OCI-LY7 (cell line): Measurements from ENCODE around the gene SLC16A8. TPM values are rescaled to one million over a fixed set of nuclear protein-coding genes. Genes with fewer than 3 reads are reported as not detected.

ENCODE experiments used
- BruUV-seq: library from RNA; stranded (reverse); fragments of 400-500 nt; replicated peaks from 2 replicates; lab custom pipeline; 2021; lab: Mats Ljungman, UMichigan
- CTCF ChIA-PET: fragments of 300-600 bp; sonication (Branson Sonifier 250); formaldehyde crosslinking; loops from one replicate; lab custom pipeline; 2022; ENCODE audit warnings: antibody characterized with exemption; ENCODE audit not compliant: unreplicated experiment; lab: Charles Lee
- POLR2A ChIA-PET: fragments of 300-600 bp; sonication (Branson Sonifier 250); formaldehyde crosslinking; loops from one replicate; lab custom pipeline; 2022; ENCODE audit warnings: antibody characterized with exemption; lab: Charles Lee
- DNase-seq: peaks from one replicate; pipeline ENCODE4 v3.0.0-alpha.2; 2015; ENCODE audit warnings: low spot score
- H2AFZ ChIP-seq: fragments of 200-600 bp; sonication (generic), shearing (Covaris generic); 2 replicates; pipeline ENCODE4 v1.6.1; 2014; ENCODE audit warnings: mild to moderate bottlenecking, antibody characterized with exemption, low read length, moderate library complexity
- H3K27ac ChIP-seq: fragments of 200-600 bp; sonication (generic); 2 replicates; pipeline ENCODE4 v1.5.1; 2014; ENCODE audit warnings: mixed run types, low read depth, mild to moderate bottlenecking, moderate library complexity, low read length, inconsistent platforms; ENCODE audit not compliant: poor library complexity, severe bottlenecking
- H3K36me3 ChIP-seq: fragments of 200-600 bp; sonication (generic); 2 replicates; pipeline ENCODE4 v1.6.1; 2014; ENCODE audit warnings: mild to moderate bottlenecking, antibody characterized with exemption, low read length, moderate library complexity, mixed read lengths; ENCODE audit not compliant: insufficient read depth
- H3K4me1 ChIP-seq: fragments of 200-600 bp; sonication (generic); 2 replicates; pipeline ENCODE4 v1.5.1; 2014; ENCODE audit warnings: mild to moderate bottlenecking, low read length; ENCODE audit not compliant: insufficient read depth, poor library complexity, severe bottlenecking
- H3K4me2 ChIP-seq: fragments of 200-600 bp; sonication (generic); 2 replicates; pipeline ENCODE4 v1.6.1; 2014; ENCODE audit warnings: mild to moderate bottlenecking, low read length
- H3K4me3 ChIP-seq: fragments of 200-600 bp; sonication (generic); 2 replicates; pipeline ENCODE4 v1.5.1; 2014; ENCODE audit warnings: mild to moderate bottlenecking, low read depth, low read length; ENCODE audit not compliant: poor library complexity, severe bottlenecking
- H3K79me2 ChIP-seq: fragments of 200-600 bp; sonication (generic); 2 replicates; pipeline ENCODE4 v1.6.1; 2016; ENCODE audit warnings: low read depth, mild to moderate bottlenecking, low read length, moderate library complexity, mixed read lengths; ENCODE audit not compliant: insufficient read depth
- H3K9me2 ChIP-seq: fragments of 200-600 bp; sonication (generic); 2 replicates; pipeline ENCODE4 v1.6.1; 2016; ENCODE audit warnings: mild to moderate bottlenecking, low read length, mixed read lengths; ENCODE audit not compliant: insufficient read depth
- H3K9me3 ChIP-seq: fragments of 200-600 bp; sonication (generic); 2 replicates; pipeline ENCODE4 v1.6.1; 2014; ENCODE audit warnings: mild to moderate bottlenecking, mixed run types, low read length, mixed read lengths
- H4K20me1 ChIP-seq: fragments of 200-600 bp; sonication (generic); 2 replicates; pipeline ENCODE4 v1.6.1; 2014; ENCODE audit warnings: mild to moderate bottlenecking, antibody characterized with exemption, low read length, moderate library complexity, mixed read lengths; ENCODE audit not compliant: insufficient read depth
- CTCF ChIP-seq: fragments of 200-600 bp; sonication (generic); conservative IDR thresholded peaks from 2 replicates; pipeline ENCODE4 v1.5.1; 2014; ENCODE audit warnings: mild to moderate bottlenecking, antibody characterized with exemption, low read length, moderate library complexity, mixed read lengths
- EZH2phosphoT487 ChIP-seq: fragments of 200-600 bp; sonication (generic); IDR thresholded peaks from 2 replicates; pipeline ENCODE4 v1.6.1; 2018; ENCODE audit warnings: low read depth, borderline replicate concordance, mild to moderate bottlenecking, mixed run types, antibody characterized with exemption, low read length, moderate library complexity, mixed read lengths
- intact Hi-C: fragments of 100-400 bp; cut with micrococcal nuclease; formaldehyde crosslinking; loops from one replicate; pipeline ENCODE4 v1.10.0; 2022; ENCODE audit not compliant: unreplicated experiment
- total RNA-seq, 2 experiments: library from RNA; depleted of rRNA in 1 of 2; stranded (reverse); fragments of >200 nt in 1 of 2; shearing (Covaris generic) in 1 of 2; gene quantifications; 2 replicates each; pipeline ENCODE4 v1.2.3, GENCODE V29; 2014 to 2022

SLC16A8 gene
- total RNA-seq, 2 experiments from 2014 or later, result not detected

DNA sequence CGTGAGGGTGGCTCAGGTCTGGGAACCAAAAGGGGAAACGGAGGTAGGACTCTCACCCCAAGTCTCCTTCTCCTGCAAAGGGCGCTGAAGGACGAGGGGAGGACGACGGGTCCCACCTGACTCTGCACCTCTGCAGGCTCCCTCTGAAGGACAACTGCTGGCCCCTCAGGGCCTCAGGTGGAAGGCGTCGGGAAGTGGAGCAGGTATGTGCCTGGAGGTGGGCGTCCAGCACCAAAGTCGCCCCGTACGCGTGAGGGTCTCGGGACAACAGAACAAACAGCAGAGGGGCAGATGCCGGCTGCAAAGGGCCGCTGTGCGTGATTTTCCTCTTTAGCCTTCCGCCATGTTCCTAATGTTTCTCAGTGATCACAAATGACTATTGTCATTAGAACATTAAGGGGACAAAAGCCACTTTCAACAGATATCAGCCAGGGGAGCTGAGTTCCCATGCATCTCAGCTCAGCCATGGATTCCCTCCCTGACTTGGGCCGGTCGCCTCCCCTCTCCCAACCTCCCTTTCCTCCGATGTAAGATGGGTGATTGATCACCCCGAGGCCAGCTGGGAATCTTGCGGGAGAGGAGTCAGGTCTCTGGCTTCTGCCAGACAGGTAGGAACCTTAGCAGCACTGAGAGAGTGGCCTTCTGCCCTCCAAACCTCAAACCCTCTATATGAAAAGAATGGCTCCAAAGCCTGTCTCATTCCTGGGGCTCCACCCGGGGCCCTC lies 836 bp downstream of the SLC16A8 start:
- H3K4me3 ChIP-seq, result no peak overlapping the region
- POLR2A ChIA-PET, result no interaction called here
- no peak for DNase-seq
- no peaks in the 10 kb centered on the region for H3K36me3 ChIP-seq
- no peaks in the 10 kb centered on the region for H3K9me3 ChIP-seq
- H4K20me1 ChIP-seq, result no peaks in the 10 kb centered on the region
- TF ChIP-seq CTCF (no peak), EZH2phosphoT487 (no peak)
- H3K9me2 ChIP-seq, result no peaks in the 10 kb centered on the region
- H3K79me2 ChIP-seq, result no peaks in the 10 kb centered on the region
- intact Hi-C loops, result no loop called here
- H3K4me1 ChIP-seq, result no peaks in the 10 kb centered on the region
- H3K4me2 ChIP-seq, result no peak overlapping the region
- BruUV-seq, result no TSS peak
- H2AFZ ChIP-seq, result no peak overlapping the region
- no peak overlapping the region for H3K27ac ChIP-seq
- CTCF ChIA-PET, result no interaction called here

DNA sequence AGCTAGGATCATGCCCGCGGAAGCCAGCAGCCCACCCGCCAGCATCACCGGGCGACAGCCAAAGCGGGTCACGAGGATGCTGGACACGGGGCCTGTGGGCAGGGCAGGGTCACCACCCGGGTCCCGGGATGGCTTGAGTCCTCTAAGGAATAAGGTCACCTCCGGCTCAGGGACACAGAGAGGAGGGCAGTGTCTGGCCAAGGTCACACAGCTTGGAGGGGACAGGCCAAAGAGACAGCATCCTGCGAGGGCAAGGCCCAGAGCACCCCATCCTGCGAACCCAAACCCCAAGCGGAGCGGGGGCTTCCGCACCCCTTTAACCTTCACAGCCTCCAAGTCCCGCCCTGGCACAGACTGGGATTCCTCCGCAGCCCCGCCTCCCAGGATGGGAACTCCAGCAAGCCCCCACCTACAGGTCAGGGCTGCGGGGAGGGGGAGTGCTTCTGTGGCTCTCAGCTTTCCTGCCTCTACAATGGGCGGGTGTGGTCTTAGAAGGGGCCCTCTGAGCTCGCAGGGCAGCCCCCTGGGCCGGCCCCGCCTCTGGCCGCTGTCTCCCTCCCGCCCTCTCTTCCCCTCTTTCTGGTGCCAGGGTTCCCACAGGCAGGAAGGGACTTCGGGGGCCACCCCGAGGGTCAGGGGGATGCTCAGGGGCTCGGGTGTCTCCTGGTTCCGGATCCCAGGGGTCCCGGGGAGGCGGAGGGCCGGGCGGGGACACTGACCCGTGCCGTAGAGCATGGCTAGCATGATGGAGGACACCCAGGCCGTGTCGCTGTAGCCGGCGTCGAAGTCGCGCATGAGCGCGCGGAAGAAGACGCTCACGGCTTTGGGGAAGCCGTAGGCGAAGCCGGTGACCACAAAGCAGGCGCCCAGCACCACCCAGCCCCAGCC lies 1.8 kb downstream of the SLC16A8 start:
- H3K4me1 ChIP-seq, result no peaks in the 10 kb centered on the region
- CTCF ChIA-PET, result no interaction called here
- no peak overlapping the region for H3K4me3 ChIP-seq

More for the DNA sequence above, 1.8 kb downstream of the SLC16A8 start:
- TF ChIP-seq CTCF (no peak), EZH2phosphoT487 (no peak)
- POLR2A ChIA-PET, result interaction anchor here (0.5 kb wide), 1 partner anchor 116 kb away, joined by 3 read pairs; no protein-coding TSS in a partner anchor
- no TSS peak for BruUV-seq
- Histone ChIP-seq H3K27ac (no peak overlapping the region), H3K36me3 (no peaks in the 10 kb centered on the region), H3K79me2 (no peaks in the 10 kb centered on the region), H4K20me1 (no peaks in the 10 kb centered on the region), H3K9me3 (no peaks in the 10 kb centered on the region), H3K4me2 (no peak overlapping the region), H3K9me2 (no peaks in the 10 kb centered on the region), H2AFZ (no peak overlapping the region)
- intact Hi-C loops, result no loop called here
- DNase-seq, result no peak
